Heart left ventricle (tissue), 16 donors: Measurements from ENCODE around the gene SEC14L2. TPM values are rescaled to one million over a fixed set of nuclear protein-coding genes. Genes with fewer than 3 reads are reported as not detected.
A peak's percentile ranks its signal among the peaks of the same experiment; 100 is the strongest.

Source experiments
- ATAC-seq, 4 donors: fragments of 200-7000 bp; cut with Tn5 transposase; one replicate each; pipeline ENCODE4 v1.9.1; 2020 to 2022; ENCODE audit warnings: moderate library complexity in 4 of 4, mild to moderate bottlenecking in 3 of 4, moderate number of reproducible peaks in 1 of 4
- DNase-seq, 5 donors: peaks; one replicate each; pipeline ENCODE4 v3.0.0-alpha.2; 2020
- H3K27ac ChIP-seq, 12 donors: fragments of 200-600 bp; sonication (generic) in 4 of 12; one replicate each; pipeline versions ENCODE4 v1.5.0 to v1.8.0; 2016 to 2022; ENCODE audit warnings: mild to moderate bottlenecking in 2 of 12
- H3K27me3 ChIP-seq, 9 donors: fragments of 200-600 bp; sonication (generic) in 2 of 9; one replicate each; pipeline versions ENCODE4 v1.5.1 to v1.8.0; 2016 to 2022; ENCODE audit warnings: mild to moderate bottlenecking in 3 of 9
- H3K36me3 ChIP-seq, 9 donors: fragments of 200-600 bp; sonication (generic) in 2 of 9; one replicate each; pipeline versions ENCODE4 v1.5.0 to v1.8.0; 2018 to 2022; ENCODE audit warnings: mild to moderate bottlenecking in 2 of 9
- H3K4me1 ChIP-seq, 12 donors: fragments of 200-600 bp; sonication (generic) in 4 of 12; one replicate each; pipeline versions ENCODE4 v1.5.0 to v1.8.0; 2016 to 2022; ENCODE audit warnings: mild to moderate bottlenecking in 3 of 12
- H3K4me3 ChIP-seq, 12 donors: fragments of 200-600 bp; sonication (generic) in 4 of 12; one replicate each; pipeline versions ENCODE4 v1.5.0 to v1.8.0; 2017 to 2022; ENCODE audit warnings: mild to moderate bottlenecking in 9 of 12, moderate library complexity in 4 of 12
- H3K9me3 ChIP-seq, 12 donors: fragments of 200-600 bp; sonication (generic) in 4 of 12; one replicate each; pipeline versions ENCODE4 v1.5.0 to v1.8.0; 2016 to 2022; ENCODE audit warnings: mild to moderate bottlenecking in 1 of 12
- POLR2A ChIP-seq, 2 donors: fragments of 450-650 bp; IDR thresholded peaks; one replicate each; pipeline ENCODE4 v1.6.1; 2017; ENCODE audit warnings: antibody characterized with exemption in 2 of 2, mild to moderate bottlenecking in 2 of 2, moderate library complexity in 2 of 2
- WGBS, 4 donors: extraction: QIAGEN DNeasy Blood & Tissue Kit in 2 of 4; methylation state at CpG; one replicate each; pipeline versions ENCODE4 v1.1.5 to v1.1.7; 2013 to 2018; 5-methylcytosine and 5-hydroxymethylcytosine counted together
- intact Hi-C, 10 donors: fragments of 100-400 bp; cut with DNase I; formaldehyde crosslinking; loops; one replicate each; pipeline versions ENCODE4 v1.11.1 to v1.14.2; 2022
- long read RNA-seq, 3 donors: library from polyadenylated mRNA; unstranded; transcript quantifications; one replicate each; pipeline ENCODE4 v2.0.0, GENCODE V29; 2020 to 2021
- polyA plus RNA-seq, 2 donors: library from polyadenylated mRNA; stranded (reverse); fragments of 200-250 nt; gene quantifications; one replicate each; pipeline ENCODE4 v1.2.3, GENCODE V29; 2013
- total RNA-seq, 9 donors: library from RNA; depleted of rRNA in 2 of 9; stranded (reverse); fragments of >200 nt in 2 of 9; fragmentation: NEBNext Ultra II Directional in 3 of 9; extraction: Animal tissue kit (Norgen Biotek cat#: 25700) in 3 of 9; gene quantifications; one replicate each; pipeline versions ENCODE4 v1.1.0 to v1.2.4, GENCODE V29; 2016 to 2023
- TF ChIP-seq, protein P1 (sequence below), 12 donors: fragments of 200-600 bp; sonication (generic) in 4 of 12; IDR thresholded peaks; one replicate each; pipeline versions ENCODE4 v1.5.0 to v1.8.0; 2018 to 2022; ENCODE audit warnings: antibody characterized with exemption in 12 of 12, mild to moderate bottlenecking in 5 of 12
- donor health status: ischemic (EF 13 %, LVEDD 7.1; RV severe dilation, severe dysfunction).
- donor health status: healthy with polysubstance abuse.
- donor health status: DM: no; HTN: yes; CAD: no.
- donor health status: DM: no; HTN: no; CAD: no.
- donor health status: ischemic (EF 25% LVEDD 6.9; RV normal size, moderate dysfunction).
- donor health status: ischemic (EF 25% LVEDD 5.7; RV mildly dilated, moderate dysfunction).
- donor health status: healthy.
- donor health status: DM: yes; HTN: yes; CAD: no.
- donor health status: ischemic (EF 35%, LVEDD 5.7; RV mildly dilated, moderate dysfunction).
- donor health status: nonischemic (EF 11% LVEDD 7.7; RV severe dilation, severe dysfunction).
- donor health status: DM: yes; HTN: yes; CAD: no.
- donor health status: PGD.
- donor health status: ischemic (EF 29% LVEDD 5.4; RV normal size, mild dysfunction).
- donor health status: nonischemic (EF 23%, LVEDD 6.1; RV moderate dilation, normal function).

The SEC14L2 gene
- total RNA-seq = 1 to 10 TPM in 5 of 9 donors, under 1 TPM in 4; 0.35 to 3.9 (median 1.6) TPM
- polyA plus RNA-seq = 10 to 100 TPM in 1 of 2 donors, under 1 TPM in 1; 0.30 to 11.2 TPM
- long read RNA-seq, donor 1, partial matches to known transcripts = 0 of 2 reads
- long read RNA-seq, donor 1, other reads (novel, unspliced or antisense) = 2 of 2 reads
- long read RNA-seq, donor 2, partial matches to known transcripts = 0 of 2 reads
- long read RNA-seq, donor 2, other reads (novel, unspliced or antisense) = 2 of 2 reads
- long read RNA-seq, donor 3, partial matches to known transcripts = 1 of 3 reads
- long read RNA-seq, donor 3, other reads (novel, unspliced or antisense) = 1 of 3 reads

DNA sequence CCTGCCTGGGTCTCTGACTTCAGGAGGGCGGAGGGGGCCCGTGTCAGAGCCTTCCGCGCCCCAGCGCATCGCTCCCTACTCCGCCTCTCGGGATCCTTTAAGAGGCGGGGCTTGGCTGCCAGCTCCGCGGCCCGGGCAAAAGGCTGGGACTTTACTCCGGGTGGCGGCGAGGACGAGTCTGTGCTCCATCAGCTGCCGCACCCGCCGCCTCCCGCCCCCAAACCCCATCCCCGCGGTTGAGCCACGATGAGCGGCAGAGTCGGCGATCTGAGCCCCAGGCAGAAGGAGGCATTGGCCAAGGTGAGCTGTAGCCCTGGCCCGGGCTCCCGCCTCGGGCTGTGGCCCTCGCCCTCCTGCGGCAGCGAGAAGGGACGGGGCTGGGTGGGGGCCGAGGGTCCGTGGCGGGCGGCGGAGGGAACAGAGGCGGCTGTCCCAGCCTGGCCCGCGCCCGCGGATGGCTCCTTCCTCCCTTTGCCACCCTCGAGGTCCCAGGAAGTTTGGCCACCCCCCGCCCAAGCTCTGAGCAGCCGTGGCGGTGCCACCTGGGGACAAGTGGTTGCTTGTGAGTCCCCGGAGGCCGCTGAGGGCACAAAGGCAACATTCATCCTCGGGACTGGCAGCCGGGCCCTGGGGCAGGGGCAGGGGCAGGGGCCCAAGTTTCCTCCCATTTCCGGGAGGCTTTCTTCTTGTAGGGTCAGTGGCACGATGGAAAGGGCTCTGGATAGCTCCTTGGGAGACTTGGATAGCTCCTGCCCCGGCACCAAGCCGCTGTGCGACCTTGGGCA, at the start of gene SEC14L2:
Gene SEC14L2, plus strand, starts transcription at position 148 of the 785 bp plus-strand sequence. Its CDS starts 99 bp downstream, at position 247.
- WGBS, 4 donors = 1 to 4% (median 2%) methylated on average over 38 to 56 of the region's 56 CpGs
- H3K27me3 ChIP-seq = peaks cover 4 to 41% (median 26%) of the 10 kb centered on the region in 9 donors
- H3K27ac ChIP-seq = peak within 1 kb of the TSS in 4 of 12 donors; percentile 1 to 61 (median 31)
- DNase-seq (peak; percentile 49 to 82 (median 71)), ATAC-seq (peak; percentile 47 to 85 (median 70))
- peak within 1 kb of the TSS; percentile 31 to 68 (median 58) for H3K4me3 ChIP-seq
- peaks cover 0 to 18% (median 9%) of the 10 kb centered on the region in 12 donors for H3K4me1 ChIP-seq
- no peaks in the 10 kb centered on the region for H3K36me3 ChIP-seq
- intact Hi-C loops = loop anchor here in 1 of 10 donors (10.0 kb wide), 1 partner anchor 358 kb away; no protein-coding TSS in a partner anchor
- no peak for TF ChIP-seq POLR2A (IDR thresholded peaks at IDR 0.05)
- TF ChIP-seq, protein P1, sequence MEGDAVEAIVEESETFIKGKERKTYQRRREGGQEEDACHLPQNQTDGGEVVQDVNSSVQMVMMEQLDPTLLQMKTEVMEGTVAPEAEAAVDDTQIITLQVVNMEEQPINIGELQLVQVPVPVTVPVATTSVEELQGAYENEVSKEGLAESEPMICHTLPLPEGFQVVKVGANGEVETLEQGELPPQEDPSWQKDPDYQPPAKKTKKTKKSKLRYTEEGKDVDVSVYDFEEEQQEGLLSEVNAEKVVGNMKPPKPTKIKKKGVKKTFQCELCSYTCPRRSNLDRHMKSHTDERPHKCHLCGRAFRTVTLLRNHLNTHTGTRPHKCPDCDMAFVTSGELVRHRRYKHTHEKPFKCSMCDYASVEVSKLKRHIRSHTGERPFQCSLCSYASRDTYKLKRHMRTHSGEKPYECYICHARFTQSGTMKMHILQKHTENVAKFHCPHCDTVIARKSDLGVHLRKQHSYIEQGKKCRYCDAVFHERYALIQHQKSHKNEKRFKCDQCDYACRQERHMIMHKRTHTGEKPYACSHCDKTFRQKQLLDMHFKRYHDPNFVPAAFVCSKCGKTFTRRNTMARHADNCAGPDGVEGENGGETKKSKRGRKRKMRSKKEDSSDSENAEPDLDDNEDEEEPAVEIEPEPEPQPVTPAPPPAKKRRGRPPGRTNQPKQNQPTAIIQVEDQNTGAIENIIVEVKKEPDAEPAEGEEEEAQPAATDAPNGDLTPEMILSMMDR (IDR thresholded peaks at IDR 0.05) = no peak
- H3K9me3 ChIP-seq = no peaks in the 10 kb centered on the region

DNA sequence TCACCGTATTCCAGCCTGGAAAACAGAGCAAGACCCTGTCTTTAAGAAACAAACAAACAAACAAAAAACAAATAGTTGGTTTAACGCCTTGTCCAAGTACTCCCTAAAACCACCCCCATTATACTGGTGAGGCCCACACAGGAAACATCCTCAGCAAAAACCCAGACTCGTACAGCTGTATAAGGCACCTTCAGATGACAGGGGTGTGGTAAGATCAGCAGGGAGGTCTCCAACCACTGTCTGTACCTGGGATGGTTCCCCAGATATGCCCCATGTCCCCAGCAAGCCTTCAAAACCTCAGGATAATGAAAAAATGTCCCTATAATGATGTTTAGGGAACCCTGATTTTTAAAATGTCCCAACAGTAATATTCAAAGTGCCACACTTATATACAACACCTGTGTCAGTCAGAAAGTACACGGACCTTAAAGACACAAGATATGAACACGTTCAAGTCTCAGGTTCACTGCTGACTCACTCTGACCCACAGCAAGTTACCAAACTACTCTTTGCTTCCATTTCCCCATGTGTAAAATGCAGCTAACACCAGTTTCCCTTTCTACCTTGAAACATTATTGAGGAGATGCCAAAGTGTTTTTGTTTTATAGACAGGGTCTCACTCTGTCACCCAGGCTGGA, 49.4 kb upstream of the SEC14L2 start:
- H3K9me3 ChIP-seq = no peaks in the 10 kb centered on the region
- no peak overlapping the region for H3K27ac ChIP-seq
- TF ChIP-seq, protein P1 (IDR thresholded peaks at IDR 0.05) = no peak
- TF ChIP-seq POLR2A (IDR thresholded peaks at IDR 0.05) = no peak
- peaks cover 0 to 18% (median 3%) of the 10 kb centered on the region in 12 donors for H3K4me1 ChIP-seq
- DNase-seq = no peak
- no peaks in the 10 kb centered on the region for H3K27me3 ChIP-seq
- WGBS, 4 donors = 73 to 80% (median 78%) methylated on average over 5 of the region's 5 CpGs
- H3K4me3 ChIP-seq = no peak overlapping the region
- intact Hi-C loops = no loop called here
- H3K36me3 ChIP-seq = peaks cover 3 to 100% (median 98%) of the 10 kb centered on the region in 9 donors
- no peak for ATAC-seq

DNA sequence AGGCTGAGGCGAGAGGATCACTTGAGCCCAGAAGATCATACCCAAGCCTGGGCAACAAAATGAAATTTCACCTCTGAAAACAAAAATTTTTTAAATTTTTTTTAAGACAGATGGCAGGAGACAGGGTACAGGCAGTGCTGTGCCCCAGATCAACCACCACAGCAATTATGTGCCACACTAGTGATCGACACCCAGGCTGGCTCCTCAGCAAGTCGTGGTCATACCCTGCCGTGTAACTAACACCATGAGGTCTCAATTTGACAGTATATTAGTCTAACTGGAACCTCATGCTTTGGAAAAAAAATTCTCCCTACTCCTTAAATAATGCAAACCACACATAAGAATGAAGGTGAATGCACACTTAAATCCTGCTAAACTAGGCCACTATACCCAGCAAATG, 48.4 kb upstream of the SEC14L2 start:
- Histone ChIP-seq H3K27me3 (no peaks in the 10 kb centered on the region), H3K36me3 (peaks cover 3 to 98% (median 95%) of the 10 kb centered on the region in 9 donors), H3K4me1 (peaks cover 0 to 18% (median 2%) of the 10 kb centered on the region in 12 donors), H3K9me3 (no peaks in the 10 kb centered on the region), H3K4me3 (no peak overlapping the region), H3K27ac (peak overlapping the region in 1 of 12 donors; percentile 10)
- WGBS, 4 donors = 89 to 94% (median 91%) methylated on average over 4 of the region's 4 CpGs
- intact Hi-C loops = no loop called here
- ATAC-seq = no peak
- DNase-seq = no peak
- no peak for TF ChIP-seq POLR2A (IDR thresholded peaks at IDR 0.05)
- TF ChIP-seq, protein P1 (IDR thresholded peaks at IDR 0.05) = no peak
